Mesothelial cell of epicardium (in vitro differentiated cells): Measurements from ENCODE around the gene TIPARP. TPM values are rescaled to one million over a fixed set of nuclear protein-coding genes. Genes with fewer than 3 reads are reported as not detected.

Experiments used
- DNase-seq, 2 experiments: peaks; one replicate each; pipeline ENCODE4 v3.0.0; 2021; ENCODE audit warnings: low spot score in 2 of 2; ENCODE audit not compliant: unreplicated experiment in 2 of 2
- H3K27ac Mint-ChIP-seq: 2 replicates; pipeline ENCODE4 v1.8.0; 2021; ENCODE audit warnings: mixed read lengths
- H3K27me3 Mint-ChIP-seq: 2 replicates; pipeline ENCODE4 v1.8.0; 2021; ENCODE audit warnings: low read depth, mixed read lengths
- H3K36me3 Mint-ChIP-seq: 2 replicates; pipeline ENCODE4 v1.8.0; 2021; ENCODE audit warnings: mixed read lengths
- H3K4me1 Mint-ChIP-seq: 2 replicates; pipeline ENCODE4 v1.8.0; 2021; ENCODE audit warnings: mixed read lengths
- H3K4me3 Mint-ChIP-seq: 2 replicates; pipeline ENCODE4 v1.8.0; 2021; ENCODE audit warnings: mild to moderate bottlenecking, moderate library complexity, mixed read lengths
- H3K9me3 Mint-ChIP-seq: 2 replicates; pipeline ENCODE4 v1.8.0; 2021; ENCODE audit warnings: mixed read lengths
- CTCF ChIP-seq: fragments of 200-600 bp; sonication (generic); IDR thresholded peaks from one replicate; pipeline ENCODE4 v1.5.0; 2021; ENCODE audit warnings: antibody characterized with exemption; ENCODE audit not compliant: unreplicated experiment
- total RNA-seq: library from RNA; stranded (reverse); gene quantifications from 3 replicates; pipeline ENCODE4 v1.2.1, GENCODE V29; 2021

Gene TIPARP
- total RNA-seq, 1 donor from 2014 or later = 27.2 TPM

GRCh38 chr3:156666073-156666472, 8.3 kb upstream of the TIPARP start:
- TF ChIP-seq CTCF = no peak
- H3K27me3 Mint-ChIP-seq = no peaks in the 10 kb centered on the region
- H3K36me3 Mint-ChIP-seq = no peaks in the 10 kb centered on the region
- DNase-seq = no peak
- H3K9me3 Mint-ChIP-seq = no peaks in the 10 kb centered on the region
- no peak overlapping the region for H3K27ac Mint-ChIP-seq
- H3K4me1 Mint-ChIP-seq = peaks cover 6% of the 10 kb centered on the region
- no peak overlapping the region for H3K4me3 Mint-ChIP-seq

GRCh38 chr3:156668073-156668763, 6.2 kb upstream of the TIPARP start:
- no peak overlapping the region for H3K27ac Mint-ChIP-seq
- no peak for DNase-seq
- H3K9me3 Mint-ChIP-seq = no peaks in the 10 kb centered on the region
- H3K4me3 Mint-ChIP-seq = no peak overlapping the region
- no peaks in the 10 kb centered on the region for H3K36me3 Mint-ChIP-seq
- H3K27me3 Mint-ChIP-seq = no peaks in the 10 kb centered on the region
- no peak for TF ChIP-seq CTCF
- H3K4me1 Mint-ChIP-seq = peaks cover 6% of the 10 kb centered on the region

GRCh38 chr3:156670077-156670476, 4.3 kb upstream of the TIPARP start:
- no peaks in the 10 kb centered on the region for H3K9me3 Mint-ChIP-seq
- no peak for DNase-seq
- H3K36me3 Mint-ChIP-seq = no peaks in the 10 kb centered on the region
- H3K27ac Mint-ChIP-seq = no peak overlapping the region
- H3K4me1 Mint-ChIP-seq = peaks cover 7% of the 10 kb centered on the region
- H3K4me3 Mint-ChIP-seq = no peak overlapping the region
- no peaks in the 10 kb centered on the region for H3K27me3 Mint-ChIP-seq
- TF ChIP-seq CTCF = no peak

GRCh38 chr3:156670652-156671051, 3.7 kb upstream of the TIPARP start:
- Mint-ChIP-seq H3K9me3 (no peaks in the 10 kb centered on the region), H3K27me3 (no peaks in the 10 kb centered on the region), H3K27ac (no peak overlapping the region), H3K36me3 (no peaks in the 10 kb centered on the region), H3K4me1 (peaks cover 9% of the 10 kb centered on the region), H3K4me3 (no peak overlapping the region)
- no peak for TF ChIP-seq CTCF
- DNase-seq = no peak

- TF ChIP-seq CTCF = no peak
- Mint-ChIP-seq H3K36me3 (peaks cover 13% of the 10 kb centered on the region), H3K27me3 (no peaks in the 10 kb centered on the region), H3K27ac (peak overlapping the region; percentile 96), H3K4me3 (peak overlapping the region; percentile 94), H3K9me3 (no peaks in the 10 kb centered on the region), H3K4me1 (peaks cover 24% of the 10 kb centered on the region)
- DNase-seq = no peak
These were observed 701 bp upstream of the TIPARP start for GRCh38 chr3:156673732-156674045.
